C4-2B (cell line): ENCODE measurements around the gene ELMO1.

Source experiments
- ZFX ChIP-seq: fragments of 450-650 bp; IDR thresholded peaks from 2 replicates; pipeline ENCODE4 v1.6.1; 2017
- TF ChIP-seq, protein P1 (sequence below): fragments of 450-650 bp; conservative IDR thresholded peaks from 2 replicates; pipeline ENCODE4 v1.5.1; 2017; ENCODE audit warnings: mild to moderate bottlenecking

DNA sequence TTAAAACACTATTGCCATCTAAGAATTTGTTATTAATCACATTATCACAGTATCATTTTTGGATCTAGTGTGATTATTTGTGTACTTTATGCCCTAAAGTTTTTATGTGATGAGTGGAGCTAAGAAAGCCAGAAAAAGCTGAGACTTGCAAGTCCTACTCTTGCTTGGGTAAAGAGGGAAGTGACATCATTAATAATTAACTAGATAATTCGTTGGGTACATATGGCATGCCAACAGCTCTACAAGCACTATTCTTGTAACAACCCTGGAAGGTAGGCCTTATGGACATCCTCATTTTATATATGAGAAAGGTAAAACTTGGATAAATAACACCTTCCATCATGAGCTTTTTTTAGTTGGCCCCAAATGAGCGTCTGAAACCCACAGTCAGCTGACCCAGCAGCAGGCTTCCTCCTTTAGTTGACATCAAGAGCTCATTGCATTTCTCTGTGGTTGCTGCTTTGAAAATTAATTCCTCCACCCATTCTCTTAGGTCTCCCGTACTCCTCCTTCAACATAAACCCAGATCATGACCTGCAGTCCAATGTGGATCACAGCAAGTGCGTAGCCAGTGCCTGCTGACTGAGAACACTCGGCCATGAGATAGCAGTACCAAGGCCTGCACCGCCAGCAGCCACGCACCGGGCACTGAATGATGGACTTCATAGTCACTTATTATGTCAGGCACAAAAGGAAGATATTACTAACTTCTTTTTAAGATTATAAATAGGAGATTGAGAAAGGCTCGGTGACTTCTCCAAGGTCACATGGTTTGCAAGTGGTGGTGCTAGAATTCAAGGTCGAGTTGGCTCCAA, 432.4 kb downstream of the ELMO1 start:
- TF ChIP-seq, protein P1, sequence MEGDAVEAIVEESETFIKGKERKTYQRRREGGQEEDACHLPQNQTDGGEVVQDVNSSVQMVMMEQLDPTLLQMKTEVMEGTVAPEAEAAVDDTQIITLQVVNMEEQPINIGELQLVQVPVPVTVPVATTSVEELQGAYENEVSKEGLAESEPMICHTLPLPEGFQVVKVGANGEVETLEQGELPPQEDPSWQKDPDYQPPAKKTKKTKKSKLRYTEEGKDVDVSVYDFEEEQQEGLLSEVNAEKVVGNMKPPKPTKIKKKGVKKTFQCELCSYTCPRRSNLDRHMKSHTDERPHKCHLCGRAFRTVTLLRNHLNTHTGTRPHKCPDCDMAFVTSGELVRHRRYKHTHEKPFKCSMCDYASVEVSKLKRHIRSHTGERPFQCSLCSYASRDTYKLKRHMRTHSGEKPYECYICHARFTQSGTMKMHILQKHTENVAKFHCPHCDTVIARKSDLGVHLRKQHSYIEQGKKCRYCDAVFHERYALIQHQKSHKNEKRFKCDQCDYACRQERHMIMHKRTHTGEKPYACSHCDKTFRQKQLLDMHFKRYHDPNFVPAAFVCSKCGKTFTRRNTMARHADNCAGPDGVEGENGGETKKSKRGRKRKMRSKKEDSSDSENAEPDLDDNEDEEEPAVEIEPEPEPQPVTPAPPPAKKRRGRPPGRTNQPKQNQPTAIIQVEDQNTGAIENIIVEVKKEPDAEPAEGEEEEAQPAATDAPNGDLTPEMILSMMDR: no peak
- TF ChIP-seq ZFX: no peak
